ENCODE data around the gene IRF2BP1.

DNA sequence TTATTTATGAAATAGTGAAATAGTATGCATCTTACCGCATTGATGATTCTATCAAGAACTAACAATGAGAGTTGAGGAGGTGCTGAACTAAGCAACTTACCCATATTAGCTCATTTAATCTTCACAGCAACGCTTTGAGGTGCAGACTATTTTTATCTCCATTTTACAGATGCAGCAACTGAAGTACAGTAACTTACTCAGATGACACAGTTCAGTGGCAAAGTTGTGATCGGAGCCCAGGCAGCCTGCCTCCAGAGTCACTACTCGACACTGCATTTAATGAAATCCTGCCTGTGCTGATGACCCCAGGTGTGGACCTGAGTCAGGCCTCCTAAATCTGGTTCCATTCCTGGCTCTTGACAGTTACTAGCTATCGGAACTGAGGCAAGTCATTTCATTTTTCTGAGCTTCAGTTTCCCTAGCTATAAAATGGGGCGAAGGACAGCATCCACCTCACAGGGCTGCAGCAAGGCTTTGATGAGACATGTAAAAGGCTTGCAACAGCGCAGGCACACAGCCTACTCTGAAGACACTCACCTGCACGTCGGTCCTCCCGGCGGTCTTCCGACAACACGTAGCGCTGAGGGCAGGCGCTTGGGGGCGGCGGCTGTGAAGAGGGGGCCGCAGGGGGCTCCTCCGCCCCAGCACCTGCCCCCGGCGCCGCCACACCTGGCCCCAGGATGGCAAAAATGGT is 14.9 kb upstream of the IRF2BP1 start:
- TF ChIP-seq, protein P1, sequence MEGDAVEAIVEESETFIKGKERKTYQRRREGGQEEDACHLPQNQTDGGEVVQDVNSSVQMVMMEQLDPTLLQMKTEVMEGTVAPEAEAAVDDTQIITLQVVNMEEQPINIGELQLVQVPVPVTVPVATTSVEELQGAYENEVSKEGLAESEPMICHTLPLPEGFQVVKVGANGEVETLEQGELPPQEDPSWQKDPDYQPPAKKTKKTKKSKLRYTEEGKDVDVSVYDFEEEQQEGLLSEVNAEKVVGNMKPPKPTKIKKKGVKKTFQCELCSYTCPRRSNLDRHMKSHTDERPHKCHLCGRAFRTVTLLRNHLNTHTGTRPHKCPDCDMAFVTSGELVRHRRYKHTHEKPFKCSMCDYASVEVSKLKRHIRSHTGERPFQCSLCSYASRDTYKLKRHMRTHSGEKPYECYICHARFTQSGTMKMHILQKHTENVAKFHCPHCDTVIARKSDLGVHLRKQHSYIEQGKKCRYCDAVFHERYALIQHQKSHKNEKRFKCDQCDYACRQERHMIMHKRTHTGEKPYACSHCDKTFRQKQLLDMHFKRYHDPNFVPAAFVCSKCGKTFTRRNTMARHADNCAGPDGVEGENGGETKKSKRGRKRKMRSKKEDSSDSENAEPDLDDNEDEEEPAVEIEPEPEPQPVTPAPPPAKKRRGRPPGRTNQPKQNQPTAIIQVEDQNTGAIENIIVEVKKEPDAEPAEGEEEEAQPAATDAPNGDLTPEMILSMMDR (IDR thresholded peaks at IDR 0.05), result no peak
- TF ChIP-seq POLR2AphosphoS5 (IDR thresholded peaks at IDR 0.05) (no peak), POLR2A (IDR thresholded peaks at IDR 0.05; ENCODE audit: low read depth) (no peak)

All from esophagus muscularis mucosa (tissue), 3 donors.